Karpas-422 (cell line): ENCODE results near the gene SLC5A1. TPM values are rescaled to one million over a fixed set of nuclear protein-coding genes. Genes with fewer than 3 reads are reported as not detected.

ENCODE experiments used
- DNase-seq: peaks from one replicate; pipeline ENCODE4 v3.0.0-alpha.2; 2015
- H2AFZ ChIP-seq: fragments of 200-600 bp; sonication (generic); 2 replicates; pipeline ENCODE4 v1.6.1; 2014; ENCODE audit warnings: antibody characterized with exemption, low read length, mixed read lengths
- H3K27ac ChIP-seq: fragments of 200-600 bp; sonication (generic); 2 replicates; pipeline ENCODE4 v1.5.1; 2014; ENCODE audit warnings: mild to moderate bottlenecking, low read length, moderate library complexity
- H3K27me3 ChIP-seq: fragments of 200-600 bp; sonication (generic); 2 replicates; pipeline ENCODE4 v1.6.1; 2014; ENCODE audit warnings: low read length, mixed read lengths
- H3K36me3 ChIP-seq: fragments of 200-600 bp; sonication (generic); 2 replicates; pipeline ENCODE4 v1.6.1; 2014; ENCODE audit warnings: low read length, mixed read lengths; ENCODE audit not compliant: insufficient read depth
- H3K4me1 ChIP-seq: fragments of 200-600 bp; sonication (generic); 2 replicates; pipeline ENCODE4 v1.6.1; 2014; ENCODE audit warnings: mild to moderate bottlenecking, low read length, mixed read lengths
- H3K4me2 ChIP-seq: fragments of 200-600 bp; sonication (generic); 2 replicates; pipeline ENCODE4 v1.6.1; 2014; ENCODE audit warnings: low read length, low read depth, mild to moderate bottlenecking; ENCODE audit not compliant: poor library complexity, severe bottlenecking
- H3K4me3 ChIP-seq: fragments of 200-600 bp; sonication (generic); 2 replicates; pipeline ENCODE4 v1.5.1; 2014; ENCODE audit warnings: mild to moderate bottlenecking, antibody characterized with exemption, low read length, mixed read lengths
- H3K79me2 ChIP-seq: fragments of 200-600 bp; sonication (generic); 2 replicates; pipeline ENCODE4 v1.6.1; 2014; ENCODE audit warnings: mild to moderate bottlenecking, low read length, mixed read lengths
- H3K9ac ChIP-seq: fragments of 200-600 bp; sonication (generic); 2 replicates; pipeline ENCODE4 v1.6.0; 2014; ENCODE audit warnings: low read length
- H3K9me2 ChIP-seq: fragments of 200-600 bp; sonication (generic), shearing (Covaris generic); replicated peaks from 2 replicates; pipeline ENCODE4 v1.6.0; 2014; ENCODE audit warnings: mild to moderate bottlenecking, low read length, moderate library complexity; ENCODE audit not compliant: insufficient read depth
- H3K9me3 ChIP-seq: fragments of 300-700, 200-600 bp; sonication (generic); 2 replicates; pipeline ENCODE4 v1.6.1; 2014; ENCODE audit warnings: low read length, mixed read lengths
- H4K20me1 ChIP-seq: fragments of 200-600 bp; sonication (generic); 2 replicates; pipeline ENCODE4 v1.6.1; 2014; ENCODE audit warnings: mild to moderate bottlenecking, antibody characterized with exemption, low read length, low read depth; ENCODE audit not compliant: insufficient read depth
- total RNA-seq: library from RNA; depleted of rRNA; stranded (reverse); fragments of >200 nt; shearing (Covaris generic); gene quantifications from 2 replicates; pipeline ENCODE4 v1.2.3, GENCODE V29; 2014; ENCODE audit warnings: low replicate concordance

Gene SLC5A1
- total RNA-seq, 1 experiment from 2014 or later = not detected

DNA sequence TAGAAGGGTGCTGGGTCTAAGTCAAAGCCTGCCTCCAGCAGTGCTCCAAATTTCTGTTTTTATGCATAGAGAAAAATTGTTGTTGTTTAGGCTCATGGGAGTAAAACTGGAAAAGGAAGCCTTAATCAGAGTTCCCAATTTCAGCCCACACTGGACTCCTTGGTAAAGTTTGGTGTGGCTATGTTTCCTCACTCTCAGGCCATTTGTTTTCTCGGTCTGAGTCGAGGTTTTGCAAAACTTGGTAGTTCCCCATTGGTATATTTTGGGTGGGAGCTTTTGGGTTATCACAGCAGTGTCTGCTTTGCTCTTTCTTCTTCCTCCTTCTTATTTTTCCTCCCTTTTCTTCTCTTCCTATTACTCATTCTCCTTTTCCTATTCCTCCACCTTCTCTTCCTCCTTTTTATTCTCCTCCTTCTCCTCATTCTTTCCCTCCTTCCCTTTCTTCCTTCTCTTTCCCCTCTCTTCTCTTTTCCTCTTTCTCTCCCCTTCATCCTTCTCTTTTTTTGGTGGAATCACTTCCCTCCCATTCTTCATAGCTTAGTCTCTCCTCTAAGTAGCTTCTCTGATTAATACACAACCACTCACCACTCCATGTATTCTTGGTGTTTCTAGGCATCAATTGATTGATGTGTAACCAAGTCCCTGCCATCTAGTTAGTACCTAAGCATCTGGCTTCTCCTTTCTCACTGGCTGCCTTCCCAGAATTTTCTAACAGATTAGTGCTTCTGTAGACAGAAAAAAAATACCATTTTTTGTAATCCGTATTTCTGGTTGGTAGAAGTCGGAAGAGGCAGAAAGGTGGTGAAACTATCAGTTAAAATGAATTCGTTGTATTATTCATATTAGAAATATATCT, 10.1 kb downstream of the SLC5A1 start:
- H3K4me1 ChIP-seq = no peaks in the 10 kb centered on the region
- H3K27ac ChIP-seq = no peak overlapping the region
- H2AFZ ChIP-seq = no peak overlapping the region
- H3K9me2 ChIP-seq = no peaks in the 10 kb centered on the region
- no peaks in the 10 kb centered on the region for H3K27me3 ChIP-seq
- no peak overlapping the region for H3K9ac ChIP-seq
- DNase-seq = no peak
- no peaks in the 10 kb centered on the region for H3K9me3 ChIP-seq
- no peaks in the 10 kb centered on the region for H3K79me2 ChIP-seq
- H3K36me3 ChIP-seq = no peaks in the 10 kb centered on the region
- no peaks in the 10 kb centered on the region for H4K20me1 ChIP-seq
- H3K4me3 ChIP-seq = no peak overlapping the region
- H3K4me2 ChIP-seq = no peak overlapping the region

DNA sequence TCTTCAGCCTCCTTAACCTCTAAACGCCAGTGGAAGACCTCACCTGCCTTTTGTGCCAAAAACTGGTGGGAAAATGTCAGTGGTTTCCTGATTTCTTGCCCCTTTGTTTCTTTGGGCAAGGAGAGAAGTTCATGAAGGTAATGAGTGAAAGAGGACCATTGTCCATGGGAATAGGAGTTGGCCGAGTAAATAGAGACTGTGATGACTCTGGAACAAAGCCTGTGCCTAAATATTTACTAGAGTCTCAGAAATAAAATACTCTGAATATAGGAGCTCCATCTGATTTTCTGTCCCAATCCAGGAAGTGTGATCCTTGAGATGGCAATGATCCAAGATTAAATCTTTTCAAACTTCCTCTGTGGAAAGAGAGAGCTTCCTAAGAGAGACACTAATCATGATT, 12.0 kb downstream of the SLC5A1 start:
- Histone ChIP-seq H3K27me3 (no peaks in the 10 kb centered on the region), H4K20me1 (no peaks in the 10 kb centered on the region), H3K36me3 (no peaks in the 10 kb centered on the region), H3K79me2 (no peaks in the 10 kb centered on the region), H3K9ac (no peak overlapping the region), H3K27ac (no peak overlapping the region), H3K4me2 (no peak overlapping the region), H3K9me2 (no peaks in the 10 kb centered on the region), H2AFZ (no peak overlapping the region), H3K4me3 (no peak overlapping the region), H3K4me1 (no peaks in the 10 kb centered on the region), H3K9me3 (no peaks in the 10 kb centered on the region)
- no peak for DNase-seq

DNA sequence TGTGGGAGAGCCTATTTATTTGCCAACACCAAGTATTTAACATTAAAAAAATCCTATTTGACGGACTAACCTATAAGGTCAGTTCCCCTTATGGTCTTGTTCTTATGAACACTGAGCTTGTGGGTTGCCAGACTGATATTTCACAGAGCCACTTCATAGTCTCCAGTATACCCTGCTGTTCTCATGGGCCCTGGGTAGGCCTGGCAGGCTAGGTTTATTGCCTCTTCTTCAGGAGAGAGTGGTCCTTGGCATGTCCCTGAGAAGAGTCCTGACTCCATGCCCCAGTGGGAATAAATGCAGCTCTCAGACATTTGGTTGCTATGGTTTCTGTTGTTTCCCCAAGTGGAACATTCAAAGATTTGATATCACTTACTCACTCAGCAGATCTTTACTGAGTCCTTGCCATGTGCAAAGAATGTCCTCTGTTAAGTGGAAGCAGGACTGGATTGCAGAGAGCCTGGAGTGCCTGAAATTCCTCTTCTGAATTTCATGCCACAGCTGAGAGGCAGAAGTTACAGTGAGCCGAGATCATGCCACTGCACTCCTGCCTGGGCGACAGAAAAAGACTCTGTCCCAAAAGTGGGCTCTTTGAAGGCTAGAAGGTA, 15.7 kb downstream of the SLC5A1 start:
- Histone ChIP-seq H3K9ac (no peak overlapping the region), H3K79me2 (no peaks in the 10 kb centered on the region), H3K9me2 (no peaks in the 10 kb centered on the region), H3K9me3 (no peaks in the 10 kb centered on the region), H3K4me1 (no peaks in the 10 kb centered on the region), H3K4me2 (no peak overlapping the region), H4K20me1 (no peaks in the 10 kb centered on the region), H3K27ac (no peak overlapping the region), H3K4me3 (no peak overlapping the region), H3K27me3 (no peaks in the 10 kb centered on the region), H3K36me3 (no peaks in the 10 kb centered on the region), H2AFZ (no peak overlapping the region)
- DNase-seq = no peak

DNA sequence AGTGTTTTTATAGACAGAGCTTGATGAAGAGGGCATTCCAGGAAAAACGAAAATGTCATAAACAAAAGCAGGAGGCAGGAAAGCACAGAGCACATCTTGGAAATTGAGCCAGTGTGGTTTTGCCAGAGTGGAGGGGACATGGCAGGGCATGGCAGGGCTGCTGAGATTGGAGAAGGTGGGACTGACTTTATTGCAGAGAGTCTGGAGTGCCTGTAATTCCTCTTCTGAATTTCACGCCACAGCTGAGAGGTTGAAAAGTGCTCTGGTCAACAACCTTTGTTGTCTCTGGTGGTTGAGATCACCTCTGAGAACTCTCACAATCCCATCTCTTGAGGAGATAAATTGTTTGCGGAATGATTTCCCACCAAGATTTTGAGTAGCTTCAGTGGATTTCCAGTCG, 16.4 kb downstream of the SLC5A1 start:
- no peaks in the 10 kb centered on the region for H4K20me1 ChIP-seq
- H3K9me2 ChIP-seq = no peaks in the 10 kb centered on the region
- no peak overlapping the region for H3K4me3 ChIP-seq
- H3K9me3 ChIP-seq = no peaks in the 10 kb centered on the region
- H2AFZ ChIP-seq = no peak overlapping the region
- no peak for DNase-seq
- H3K27ac ChIP-seq = no peak overlapping the region
- H3K4me2 ChIP-seq = no peak overlapping the region
- H3K9ac ChIP-seq = no peak overlapping the region
- H3K36me3 ChIP-seq = no peaks in the 10 kb centered on the region
- no peaks in the 10 kb centered on the region for H3K27me3 ChIP-seq
- no peaks in the 10 kb centered on the region for H3K4me1 ChIP-seq
- no peaks in the 10 kb centered on the region for H3K79me2 ChIP-seq

DNA sequence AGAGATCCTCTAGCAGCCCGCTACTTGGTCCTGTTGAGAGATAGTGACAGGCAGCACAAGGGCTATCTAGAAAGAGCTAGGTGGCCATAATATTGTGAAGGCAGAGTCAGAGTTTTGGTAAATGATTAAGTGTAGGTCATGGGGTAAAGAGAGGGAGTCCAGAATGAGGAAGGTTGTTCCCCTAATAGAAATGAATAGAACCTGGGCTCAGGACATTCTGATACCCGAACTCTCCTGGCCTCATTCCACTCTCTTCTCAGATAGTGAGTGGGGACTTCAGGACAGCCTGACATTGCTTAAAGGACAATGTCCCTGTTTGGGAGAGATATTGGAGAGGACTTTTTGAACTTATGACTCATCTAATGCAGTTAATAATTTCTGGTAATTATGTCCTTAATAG, 20.6 kb downstream of the SLC5A1 start:
- no peak for DNase-seq
- H4K20me1 ChIP-seq = no peaks in the 10 kb centered on the region
- no peak overlapping the region for H2AFZ ChIP-seq
- no peaks in the 10 kb centered on the region for H3K9me2 ChIP-seq
- H3K9ac ChIP-seq = no peak overlapping the region
- H3K4me1 ChIP-seq = no peaks in the 10 kb centered on the region
- H3K27me3 ChIP-seq = no peaks in the 10 kb centered on the region
- H3K4me2 ChIP-seq = no peak overlapping the region
- H3K9me3 ChIP-seq = no peaks in the 10 kb centered on the region
- no peaks in the 10 kb centered on the region for H3K79me2 ChIP-seq
- no peaks in the 10 kb centered on the region for H3K36me3 ChIP-seq
- no peak overlapping the region for H3K4me3 ChIP-seq
- no peak overlapping the region for H3K27ac ChIP-seq

DNA sequence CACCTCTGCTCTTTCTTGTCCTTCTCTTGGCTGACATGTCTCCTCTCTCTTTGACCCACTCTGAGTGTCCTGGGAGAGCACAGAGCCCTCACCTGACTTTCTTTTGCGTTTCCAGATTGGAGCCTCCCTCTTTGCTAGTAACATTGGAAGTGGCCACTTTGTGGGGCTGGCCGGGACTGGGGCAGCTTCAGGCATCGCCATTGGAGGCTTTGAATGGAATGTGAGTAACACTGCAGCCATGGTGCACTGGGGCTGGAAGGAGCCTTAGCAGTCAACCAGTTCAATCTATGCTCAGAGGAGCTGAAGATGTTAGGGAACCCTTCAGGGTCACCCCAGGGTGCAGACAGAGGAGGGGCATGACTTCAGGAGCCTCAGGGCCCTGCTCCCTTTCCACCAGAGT, 23.8 kb downstream of the SLC5A1 start:
- no peaks in the 10 kb centered on the region for H3K9me2 ChIP-seq
- H2AFZ ChIP-seq = no peak overlapping the region
- H3K27ac ChIP-seq = no peak overlapping the region
- no peak overlapping the region for H3K4me2 ChIP-seq
- no peaks in the 10 kb centered on the region for H3K4me1 ChIP-seq
- no peaks in the 10 kb centered on the region for H3K36me3 ChIP-seq
- DNase-seq = no peak
- no peak overlapping the region for H3K9ac ChIP-seq
- no peaks in the 10 kb centered on the region for H3K27me3 ChIP-seq
- H3K4me3 ChIP-seq = no peak overlapping the region
- no peaks in the 10 kb centered on the region for H3K79me2 ChIP-seq
- no peaks in the 10 kb centered on the region for H3K9me3 ChIP-seq
- H4K20me1 ChIP-seq = no peaks in the 10 kb centered on the region

DNA sequence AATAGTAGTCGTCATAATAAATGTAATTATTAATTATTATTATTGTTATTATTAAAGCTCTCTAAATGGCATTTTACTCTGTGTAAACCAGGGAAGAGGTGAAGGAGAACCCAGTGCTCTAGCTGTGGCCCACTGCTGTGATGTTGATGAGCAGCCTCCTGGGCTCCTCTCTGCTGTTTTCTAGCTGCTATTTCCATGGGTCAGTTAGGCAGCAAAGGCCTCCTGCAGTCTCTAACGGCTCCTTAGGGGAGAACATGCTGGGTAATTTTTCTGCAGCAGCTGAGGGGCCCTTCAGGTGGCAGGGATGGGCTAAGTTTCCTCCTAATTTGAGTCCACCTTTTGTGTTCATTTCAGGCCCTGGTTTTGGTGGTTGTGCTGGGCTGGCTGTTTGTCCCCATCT, 24.6 kb downstream of the SLC5A1 start:
- Histone ChIP-seq H2AFZ (no peak overlapping the region), H3K36me3 (no peaks in the 10 kb centered on the region), H3K27ac (no peak overlapping the region), H3K4me2 (no peak overlapping the region), H3K4me3 (no peak overlapping the region), H3K79me2 (no peaks in the 10 kb centered on the region), H3K9ac (no peak overlapping the region), H3K4me1 (no peaks in the 10 kb centered on the region), H3K9me3 (no peaks in the 10 kb centered on the region), H3K9me2 (no peaks in the 10 kb centered on the region), H3K27me3 (no peaks in the 10 kb centered on the region), H4K20me1 (no peaks in the 10 kb centered on the region)
- no peak for DNase-seq

DNA sequence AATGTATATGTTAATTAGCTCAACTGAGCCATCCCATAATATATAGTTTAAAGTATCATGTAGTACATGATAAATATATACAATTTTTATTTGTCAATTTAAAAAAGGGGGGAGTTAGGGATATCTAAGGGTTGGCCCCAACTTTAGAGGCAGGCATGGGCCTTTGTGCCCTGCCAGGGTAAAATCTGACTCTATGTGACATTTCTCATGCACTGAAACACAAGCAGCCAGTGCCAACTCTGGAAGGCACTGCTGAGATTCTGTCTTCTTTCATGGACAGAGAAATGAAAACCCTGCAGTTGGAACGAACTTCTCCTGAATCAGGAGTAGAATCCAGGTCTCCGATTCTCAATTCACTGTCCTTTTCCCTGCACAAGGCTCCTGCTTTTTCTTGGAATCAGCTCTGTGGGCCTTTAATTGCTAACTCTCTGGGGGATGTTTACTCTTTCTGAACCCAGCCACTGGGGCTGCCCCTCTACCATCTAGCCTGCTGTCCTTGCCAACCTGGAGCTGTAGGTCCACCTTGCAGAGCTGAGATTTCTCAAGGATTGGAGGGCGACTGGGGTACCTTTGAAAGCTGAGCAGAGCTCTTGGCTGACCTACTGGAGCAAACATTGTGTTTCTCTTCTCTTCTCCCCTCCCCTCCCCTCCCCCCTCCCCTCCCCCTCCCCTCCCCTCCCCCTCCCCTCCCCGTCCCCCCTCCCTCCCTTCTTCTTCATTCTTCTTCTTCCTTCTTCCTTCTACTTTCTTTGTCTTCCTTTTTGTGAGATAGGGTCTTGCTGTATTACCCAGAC, 26.7 kb downstream of the SLC5A1 start:
- H4K20me1 ChIP-seq = no peaks in the 10 kb centered on the region
- H3K9me2 ChIP-seq = no peaks in the 10 kb centered on the region
- H2AFZ ChIP-seq = no peak overlapping the region
- no peak overlapping the region for H3K27ac ChIP-seq
- H3K9ac ChIP-seq = no peak overlapping the region
- H3K4me1 ChIP-seq = no peaks in the 10 kb centered on the region
- no peaks in the 10 kb centered on the region for H3K27me3 ChIP-seq
- no peak overlapping the region for H3K4me2 ChIP-seq
- no peak overlapping the region for H3K4me3 ChIP-seq
- no peaks in the 10 kb centered on the region for H3K79me2 ChIP-seq
- H3K36me3 ChIP-seq = no peaks in the 10 kb centered on the region
- H3K9me3 ChIP-seq = no peaks in the 10 kb centered on the region
- no peak for DNase-seq
